Astrocyte of the cerebellum (primary cell): ENCODE data around the gene NAT9.

Experiments
- DNase-seq: peaks from one replicate; pipeline ENCODE4 v3.0.0-alpha.2; 2011; ENCODE audit warnings: low read depth
- H3K4me3 ChIP-seq: 2 replicates; pipeline ENCODE4 v1.5.1; 2011; ENCODE audit warnings: mild to moderate bottlenecking, low read depth, low read length, moderate library complexity
- CTCF ChIP-seq: IDR thresholded peaks from 2 replicates; pipeline ENCODE4 v1.5.1; 2012; ENCODE audit warnings: low read length, low read depth, moderate library complexity, mild to moderate bottlenecking; ENCODE audit errors: missing control alignments
- in situ Hi-C: cut with HindIII; loops from 2 replicates; pipeline ENCODE4 v1.10.0; 2017; ENCODE audit warnings: low sequenced_read_pairs

Gene NAT9

GRCh38 chr17:74769856-74770497 lies 6.2 kb downstream of the NAT9 start:
- in situ Hi-C loops = no loop called here
- no peak overlapping the region for H3K4me3 ChIP-seq
- no peak for DNase-seq
- TF ChIP-seq CTCF = no peak

GRCh38 chr17:74769266-74769855 lies 6.8 kb downstream of the NAT9 start:
- in situ Hi-C loops = no loop called here
- no peak for TF ChIP-seq CTCF
- no peak overlapping the region for H3K4me3 ChIP-seq
- no peak for DNase-seq

- no peak for DNase-seq
- in situ Hi-C loops = no loop called here
- TF ChIP-seq CTCF = no peak
- no peak overlapping the region for H3K4me3 ChIP-seq
These were observed 7.4 kb downstream of the NAT9 start for GRCh38 chr17:74768763-74769114.

- in situ Hi-C loops = no loop called here
- TF ChIP-seq CTCF = no peak
- DNase-seq = no peak
- no peak overlapping the region for H3K4me3 ChIP-seq
These were observed 7.9 kb downstream of the NAT9 start for GRCh38 chr17:74768069-74768762.

- DNase-seq = no peak
- TF ChIP-seq CTCF = no peak
- H3K4me3 ChIP-seq = no peak overlapping the region
- in situ Hi-C loops = no loop called here
These were observed 9.0 kb downstream of the NAT9 start for GRCh38 chr17:74767111-74767516.

GRCh38 chr17:74766413-74766812 lies 9.7 kb downstream of the NAT9 start:
- no peak overlapping the region for H3K4me3 ChIP-seq
- TF ChIP-seq CTCF = no peak
- in situ Hi-C loops = no loop called here
- DNase-seq = no peak
